HepG2 (cell line): ENCODE measurements around the gene INPP5E.

ENCODE experiments used
- ASH2L ChIP-seq: fragments of 300-600, 200-600 bp; sonication (generic); IDR thresholded peaks from 2 replicates; pipeline ENCODE4 v1.7.0; 2017; ENCODE audit warnings: low read depth, mild to moderate bottlenecking, moderate library complexity, mixed read lengths, low read length; ENCODE audit not compliant: insufficient read length
- BRCA1 ChIP-seq: sonication (generic); formaldehyde crosslinking; IDR thresholded peaks from 2 replicates; pipeline ENCODE4 v1.4.0; 2020; ENCODE audit warnings: missing genetic modification reagents
- CHD4 ChIP-seq: fragments of 200-600 bp; sonication (generic); IDR thresholded peaks from 2 replicates; pipeline ENCODE4 v1.7.0; 2017; ENCODE audit warnings: mild to moderate bottlenecking, low read length, borderline replicate concordance
- FOSL1 ChIP-seq: sonication (generic); formaldehyde crosslinking; IDR thresholded peaks from 2 replicates; pipeline ENCODE4 v1.9.0; 2021; ENCODE audit warnings: missing genetic modification reagents, borderline replicate concordance
- FOXA1 ChIP-seq, 2 experiments: fragments of 450-650 bp in 1 of 2; sonication (generic) in 1 of 2; formaldehyde crosslinking in 1 of 2; IDR thresholded peaks; 2 replicates each; pipeline versions ENCODE4 v1.4.0 to v1.6.1; 2016 to 2020; ENCODE audit warnings: missing genetic modification reagents in 1 of 2
- HNRNPK ChIP-seq: fragments of 200-400 bp; formaldehyde crosslinking; IDR thresholded peaks from 2 replicates; pipeline ENCODE4 v1.6.1; 2018; ENCODE audit warnings: low read length, low read depth, moderate library complexity, mild to moderate bottlenecking; ENCODE audit not compliant: poor library complexity, severe bottlenecking
- SP1 ChIP-seq, 2 experiments: fragments of 450-650 bp in 1 of 2; sonication (generic) in 1 of 2; formaldehyde crosslinking in 1 of 2; IDR thresholded peaks; 2 replicates each; pipeline versions ENCODE4 v1.4.0 to v1.6.1; 2016 to 2020; ENCODE audit warnings: missing genetic modification reagents in 1 of 2
- SRF ChIP-seq: IDR thresholded peaks from 2 replicates; pipeline ENCODE4 v1.6.1; 2011; ENCODE audit warnings: mild to moderate bottlenecking, low read depth, low read length, moderate library complexity
- TF ChIP-seq, protein P1 (sequence below): sonication (generic); formaldehyde crosslinking; IDR thresholded peaks from 2 replicates; pipeline ENCODE4 v1.5.0; 2020; ENCODE audit warnings: mild to moderate bottlenecking, missing genetic modification reagents, moderate library complexity

DNA sequence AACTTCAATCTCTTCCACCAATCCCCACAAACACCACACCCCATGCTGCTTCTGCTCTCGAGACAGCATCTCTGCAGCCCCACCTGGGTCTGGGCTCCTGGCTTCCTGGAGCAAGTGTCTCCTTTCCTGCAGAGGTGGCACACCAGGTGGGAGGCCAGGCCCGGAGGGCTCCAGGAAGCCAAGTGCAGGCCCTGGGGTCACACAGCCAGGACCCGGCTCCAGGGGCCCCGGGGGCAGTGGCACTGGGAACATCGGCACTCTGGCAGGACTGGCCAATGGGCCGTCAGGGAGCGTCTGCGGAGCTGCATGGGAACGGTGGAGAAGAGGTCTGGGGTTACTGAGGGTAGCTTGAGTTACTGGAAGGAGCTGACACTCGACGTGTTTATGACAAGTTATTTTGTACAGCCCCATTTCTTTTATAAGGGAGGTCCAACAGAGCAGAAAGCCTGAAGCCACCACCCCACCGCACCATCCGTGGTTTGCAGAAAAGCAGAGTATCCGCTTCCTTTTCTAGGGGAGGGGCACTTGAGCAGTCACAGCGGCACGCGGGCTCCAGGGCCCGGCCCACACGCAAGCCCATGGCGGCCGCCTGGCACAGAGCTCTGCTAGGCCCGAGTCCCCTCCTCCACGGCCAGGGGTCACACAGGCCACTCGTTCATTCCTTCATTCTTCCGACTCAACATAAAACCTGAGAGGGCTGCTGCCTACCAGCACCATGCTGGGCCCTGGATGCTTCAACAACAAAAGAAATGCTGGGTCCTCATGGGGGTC lies 14.6 kb upstream of the INPP5E start:
- TF ChIP-seq HNRNPK (no peak), CHD4 (no peak), SRF (no peak), BRCA1 (CRISPR knock-in tag) (no peak), FOSL1 (CRISPR knock-in tag) (no peak), SP1 (IDR thresholded peaks at IDR 0.05) (no peak), SP1 (CRISPR knock-in tag; IDR thresholded peaks at IDR 0.05) (no peak), ASH2L (no peak), FOXA1 (IDR thresholded peaks at IDR 0.05) (no peak), FOXA1 (CRISPR knock-in tag; IDR thresholded peaks at IDR 0.05) (no peak)
- TF ChIP-seq, protein P1, sequence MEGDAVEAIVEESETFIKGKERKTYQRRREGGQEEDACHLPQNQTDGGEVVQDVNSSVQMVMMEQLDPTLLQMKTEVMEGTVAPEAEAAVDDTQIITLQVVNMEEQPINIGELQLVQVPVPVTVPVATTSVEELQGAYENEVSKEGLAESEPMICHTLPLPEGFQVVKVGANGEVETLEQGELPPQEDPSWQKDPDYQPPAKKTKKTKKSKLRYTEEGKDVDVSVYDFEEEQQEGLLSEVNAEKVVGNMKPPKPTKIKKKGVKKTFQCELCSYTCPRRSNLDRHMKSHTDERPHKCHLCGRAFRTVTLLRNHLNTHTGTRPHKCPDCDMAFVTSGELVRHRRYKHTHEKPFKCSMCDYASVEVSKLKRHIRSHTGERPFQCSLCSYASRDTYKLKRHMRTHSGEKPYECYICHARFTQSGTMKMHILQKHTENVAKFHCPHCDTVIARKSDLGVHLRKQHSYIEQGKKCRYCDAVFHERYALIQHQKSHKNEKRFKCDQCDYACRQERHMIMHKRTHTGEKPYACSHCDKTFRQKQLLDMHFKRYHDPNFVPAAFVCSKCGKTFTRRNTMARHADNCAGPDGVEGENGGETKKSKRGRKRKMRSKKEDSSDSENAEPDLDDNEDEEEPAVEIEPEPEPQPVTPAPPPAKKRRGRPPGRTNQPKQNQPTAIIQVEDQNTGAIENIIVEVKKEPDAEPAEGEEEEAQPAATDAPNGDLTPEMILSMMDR (CRISPR knock-in tag): no peak
